GM18502 (cell line): ENCODE measurements around the gene CARD11.

Source experiments
- ATAC-seq: cut with Tn5 transposase; IDR thresholded peaks from one replicate; pipeline ENCODE4 v1.9.1; 2021; ENCODE audit warnings: mild to moderate bottlenecking; ENCODE audit not compliant: unreplicated experiment, poor library complexity

Gene CARD11

GRCh38 chr7:2862831-2863361 lies 180.8 kb downstream of the CARD11 start:
- ATAC-seq: no peak

DNA sequence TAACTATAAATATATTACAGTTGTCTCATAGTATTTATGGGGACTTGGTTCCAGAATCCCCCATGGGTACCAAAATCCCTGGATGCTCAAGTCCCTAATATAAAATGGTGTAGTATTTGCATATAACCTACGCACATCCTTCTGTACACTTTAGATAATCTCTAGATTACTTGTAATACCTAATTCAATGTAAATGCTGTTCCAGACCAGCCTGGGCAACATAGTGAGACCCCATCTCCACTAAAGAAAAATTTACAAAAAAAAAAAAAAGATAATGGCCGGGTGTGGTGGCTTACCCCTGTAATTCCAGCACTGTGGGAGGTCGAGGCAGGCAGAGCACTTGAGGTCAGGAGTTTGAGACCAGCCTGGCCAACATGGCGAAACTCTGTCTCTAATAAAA lies 182.2 kb downstream of the CARD11 start:
- ATAC-seq: no peak

GRCh38 chr7:2860627-2861133 lies 183.0 kb downstream of the CARD11 start:
- no peak for ATAC-seq

DNA sequence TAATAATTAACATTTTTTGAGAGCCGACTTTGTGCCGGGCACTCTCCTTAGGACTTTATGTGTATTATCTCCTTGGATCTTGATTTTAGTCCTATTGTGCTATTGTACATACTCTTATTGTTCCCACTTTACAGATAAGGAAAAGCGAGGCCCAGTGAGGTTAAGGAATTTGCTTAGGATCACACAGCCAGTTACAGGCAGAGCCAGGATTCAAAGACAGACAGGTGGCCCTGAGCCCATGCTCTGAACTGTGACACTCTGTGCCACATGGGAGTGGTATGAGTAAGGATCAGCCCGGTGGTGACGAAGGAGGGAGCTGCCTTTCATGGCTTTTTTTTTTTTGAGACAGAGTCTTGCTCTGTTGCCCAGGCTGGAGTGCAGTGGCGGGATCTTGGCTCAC lies 183.7 kb downstream of the CARD11 start:
- ATAC-seq: no peak

DNA sequence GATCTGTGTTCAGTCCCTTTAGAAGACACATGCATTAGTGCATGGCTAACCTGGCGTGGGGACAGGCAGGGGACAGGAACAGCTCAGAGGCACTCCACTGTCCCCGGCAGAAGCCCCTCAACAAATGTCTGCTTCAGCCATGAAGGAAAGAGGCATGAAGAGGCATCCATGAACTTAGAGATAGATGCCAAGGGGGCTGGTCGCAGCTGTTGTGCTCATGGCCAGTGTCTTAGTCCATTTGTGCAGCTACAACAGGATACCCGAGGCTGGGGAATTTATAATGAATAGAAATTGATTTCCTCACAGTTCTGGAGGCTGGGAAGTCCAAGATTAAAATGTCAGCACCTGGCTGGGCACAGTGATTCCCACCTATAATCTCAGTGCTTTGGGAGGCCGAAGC lies 185.0 kb downstream of the CARD11 start:
- no peak for ATAC-seq

DNA sequence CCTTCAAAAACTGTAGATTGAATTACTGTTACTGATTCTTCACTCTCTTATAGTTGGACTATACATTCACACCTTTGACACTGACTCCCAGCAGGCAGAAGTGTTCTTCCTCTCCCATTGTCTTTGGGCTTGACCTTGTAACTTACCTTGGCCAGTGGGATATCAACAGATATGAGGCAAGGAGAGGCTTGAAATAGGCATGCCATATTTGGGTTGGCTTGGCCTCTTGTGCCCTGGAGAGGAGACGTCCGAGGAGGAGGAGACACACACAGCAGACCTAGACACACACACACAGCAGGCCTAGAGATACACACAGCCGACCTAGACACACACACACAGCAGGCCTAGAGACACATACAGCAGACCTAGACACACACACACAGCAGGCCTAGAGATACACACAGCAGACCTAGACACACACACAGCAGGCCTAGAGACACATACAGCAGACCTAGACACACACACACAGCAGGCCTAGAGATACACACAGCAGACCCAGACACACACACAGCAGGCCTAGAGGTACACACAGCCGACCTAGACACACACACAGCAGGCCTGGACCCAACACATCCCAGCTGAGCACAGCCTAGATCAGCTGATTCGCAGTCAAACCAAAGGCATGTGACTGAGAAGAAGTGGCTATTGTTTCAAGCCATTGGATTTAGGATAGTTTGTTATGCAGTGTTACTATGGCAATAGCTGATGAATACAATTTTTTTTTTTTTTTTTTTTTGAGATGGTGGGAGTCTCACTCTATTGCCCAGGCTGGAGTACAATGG lies 187.1 kb downstream of the CARD11 start:
- no peak for ATAC-seq
